ENCODE data around the gene RELCH.
"Not testable (repeated sequence)": the region's sequence is repeated elsewhere in the genome, so short reads cannot be mapped to it uniquely, and the experiment has no call there.

The RELCH gene

GRCh38 chr18:62165583-62165982, 21.5 kb upstream of the RELCH start:
- Histone ChIP-seq H3K4me1 (ENCODE audit: insufficient read depth, low read length) (no peaks in the 10 kb centered on the region), H3K36me3 (ENCODE audit: insufficient read depth, low read length) (no peaks in the 10 kb centered on the region), H3K4me3 (ENCODE audit: low read depth in 1 of 2, low read length in 2 of 2) (no peak overlapping the region), H3K27ac (ENCODE audit: low read depth, low read length) (no peak overlapping the region), H3K27me3 (ENCODE audit: control insufficient read depth in 1 of 2, insufficient read depth in 2 of 2, low read length in 2 of 2) (no peaks in the 10 kb centered on the region), H3K9me3 (ENCODE audit: low read length) (no peaks in the 10 kb centered on the region), H3K9ac (ENCODE audit: low read length) (no peak overlapping the region)

- H3K36me3 ChIP-seq (ENCODE audit: insufficient read depth, low read length); H3K9me3 ChIP-seq (ENCODE audit: low read length); H3K4me1 ChIP-seq (ENCODE audit: insufficient read depth, low read length); H3K4me3 ChIP-seq (ENCODE audit: low read depth in 1 of 2, low read length in 2 of 2); H3K27ac ChIP-seq (ENCODE audit: low read depth, low read length); H3K27me3 ChIP-seq (ENCODE audit: control insufficient read depth in 1 of 2, insufficient read depth in 2 of 2, low read length in 2 of 2); H3K9ac ChIP-seq (ENCODE audit: low read length): not testable (repeated sequence)
Measured at GRCh38 chr18:62166524-62166923, 20.5 kb upstream of the RELCH start.

GRCh38 chr18:62170857-62171256, 16.2 kb upstream of the RELCH start:
- Histone ChIP-seq H3K27me3 (ENCODE audit: control insufficient read depth in 1 of 2, insufficient read depth in 2 of 2, low read length in 2 of 2) (no peaks in the 10 kb centered on the region), H3K4me3 (ENCODE audit: low read depth in 1 of 2, low read length in 2 of 2) (no peak overlapping the region), H3K4me1 (ENCODE audit: insufficient read depth, low read length) (no peaks in the 10 kb centered on the region), H3K27ac (ENCODE audit: low read depth, low read length) (no peak overlapping the region), H3K9ac (ENCODE audit: low read length) (no peak overlapping the region), H3K9me3 (ENCODE audit: low read length) (no peaks in the 10 kb centered on the region), H3K36me3 (ENCODE audit: insufficient read depth, low read length) (no peaks in the 10 kb centered on the region)

- Histone ChIP-seq H3K36me3 (ENCODE audit: insufficient read depth, low read length) (no peaks in the 10 kb centered on the region), H3K27ac (ENCODE audit: low read depth, low read length) (no peak overlapping the region), H3K4me1 (ENCODE audit: insufficient read depth, low read length) (no peaks in the 10 kb centered on the region), H3K9ac (ENCODE audit: low read length) (no peak overlapping the region), H3K9me3 (ENCODE audit: low read length) (no peaks in the 10 kb centered on the region), H3K4me3 (ENCODE audit: low read depth in 1 of 2, low read length in 2 of 2) (no peak overlapping the region), H3K27me3 (ENCODE audit: control insufficient read depth in 1 of 2, insufficient read depth in 2 of 2, low read length in 2 of 2) (no peaks in the 10 kb centered on the region)
Measured at GRCh38 chr18:62172298-62172697, 14.8 kb upstream of the RELCH start.

GRCh38 chr18:62175521-62175920, 11.5 kb upstream of the RELCH start:
- H3K9ac ChIP-seq (ENCODE audit: low read length), result no peak overlapping the region

GRCh38 chr18:62177271-62177670, 9.8 kb upstream of the RELCH start:
- H3K27me3 ChIP-seq (ENCODE audit: control insufficient read depth in 1 of 2, insufficient read depth in 2 of 2, low read length in 2 of 2), result no peaks in the 10 kb centered on the region
- H3K4me3 ChIP-seq (ENCODE audit: low read depth in 1 of 2, low read length in 2 of 2), result no peak overlapping the region
- no peaks in the 10 kb centered on the region for H3K4me1 ChIP-seq (ENCODE audit: insufficient read depth, low read length)
- H3K36me3 ChIP-seq (ENCODE audit: insufficient read depth, low read length), result no peaks in the 10 kb centered on the region
- no peaks in the 10 kb centered on the region for H3K9me3 ChIP-seq (ENCODE audit: low read length)
- H3K27ac ChIP-seq (ENCODE audit: low read depth, low read length), result no peak overlapping the region
- H3K9ac ChIP-seq (ENCODE audit: low read length), result no peak overlapping the region

More at GRCh38 chr18:62175521-62175920, 11.5 kb upstream of the RELCH start:
- H3K27me3 ChIP-seq (ENCODE audit: control insufficient read depth in 1 of 2, insufficient read depth in 2 of 2, low read length in 2 of 2), result no peaks in the 10 kb centered on the region
- no peak overlapping the region for H3K27ac ChIP-seq (ENCODE audit: low read depth, low read length)
- H3K4me1 ChIP-seq (ENCODE audit: insufficient read depth, low read length), result no peaks in the 10 kb centered on the region
- H3K4me3 ChIP-seq (ENCODE audit: low read depth in 1 of 2, low read length in 2 of 2), result no peak overlapping the region
- no peaks in the 10 kb centered on the region for H3K36me3 ChIP-seq (ENCODE audit: insufficient read depth, low read length)
- no peaks in the 10 kb centered on the region for H3K9me3 ChIP-seq (ENCODE audit: low read length)

GRCh38 chr18:62179213-62179612, 7.8 kb upstream of the RELCH start:
- no peaks in the 10 kb centered on the region for H3K36me3 ChIP-seq (ENCODE audit: insufficient read depth, low read length)
- peaks cover 3% of the 10 kb centered on the region for H3K4me1 ChIP-seq (ENCODE audit: insufficient read depth, low read length)
- H3K27ac ChIP-seq (ENCODE audit: low read depth, low read length), result no peak overlapping the region
- no peaks in the 10 kb centered on the region for H3K27me3 ChIP-seq (ENCODE audit: control insufficient read depth in 1 of 2, insufficient read depth in 2 of 2, low read length in 2 of 2)
- no peak overlapping the region for H3K4me3 ChIP-seq (ENCODE audit: low read depth in 1 of 2, low read length in 2 of 2)
- H3K9me3 ChIP-seq (ENCODE audit: low read length), result no peaks in the 10 kb centered on the region
- no peak overlapping the region for H3K9ac ChIP-seq (ENCODE audit: low read length)

- Histone ChIP-seq H3K4me1 (ENCODE audit: insufficient read depth, low read length) (peaks cover 8% of the 10 kb centered on the region), H3K36me3 (ENCODE audit: insufficient read depth, low read length) (no peaks in the 10 kb centered on the region), H3K9me3 (ENCODE audit: low read length) (no peaks in the 10 kb centered on the region), H3K27ac (ENCODE audit: low read depth, low read length) (no peak overlapping the region), H3K9ac (ENCODE audit: low read length) (no peak overlapping the region), H3K4me3 (ENCODE audit: low read depth in 1 of 2, low read length in 2 of 2) (no peak overlapping the region), H3K27me3 (ENCODE audit: control insufficient read depth in 1 of 2, insufficient read depth in 2 of 2, low read length in 2 of 2) (no peaks in the 10 kb centered on the region)
Measured at GRCh38 chr18:62182220-62182619, 4.8 kb upstream of the RELCH start.

- Histone ChIP-seq H3K27me3 (ENCODE audit: control insufficient read depth in 1 of 2, insufficient read depth in 2 of 2, low read length in 2 of 2) (no peaks in the 10 kb centered on the region), H3K9me3 (ENCODE audit: low read length) (no peaks in the 10 kb centered on the region), H3K9ac (ENCODE audit: low read length) (no peak overlapping the region), H3K27ac (ENCODE audit: low read depth, low read length) (no peak overlapping the region), H3K36me3 (ENCODE audit: insufficient read depth, low read length) (no peaks in the 10 kb centered on the region), H3K4me1 (ENCODE audit: insufficient read depth, low read length) (peaks cover 17% of the 10 kb centered on the region), H3K4me3 (ENCODE audit: low read depth in 1 of 2, low read length in 2 of 2) (no peak overlapping the region)
Measured at GRCh38 chr18:62183578-62184195, 3.4 kb upstream of the RELCH start.

GRCh38 chr18:62186499-62186773, 619 bp upstream of the RELCH start:
- Histone ChIP-seq H3K27me3 (ENCODE audit: control insufficient read depth in 1 of 2, insufficient read depth in 2 of 2, low read length in 2 of 2) (no peaks in the 10 kb centered on the region), H3K27ac (ENCODE audit: low read depth, low read length) (peak overlapping the region; percentile 70), H3K4me1 (ENCODE audit: insufficient read depth, low read length) (peaks cover 27% of the 10 kb centered on the region), H3K4me3 (ENCODE audit: low read depth in 1 of 2, low read length in 2 of 2) (peak overlapping the region; percentile 97 to 98), H3K36me3 (ENCODE audit: insufficient read depth, low read length) (no peaks in the 10 kb centered on the region), H3K9ac (ENCODE audit: low read length) (peak overlapping the region; percentile 80), H3K9me3 (ENCODE audit: low read length) (no peaks in the 10 kb centered on the region)

GRCh38 chr18:62187543-62188510, 772 bp downstream of the RELCH start:
- no peaks in the 10 kb centered on the region for H3K9me3 ChIP-seq (ENCODE audit: low read length)
- peak overlapping the region; percentile 97 to 98 for H3K4me3 ChIP-seq (ENCODE audit: low read depth in 1 of 2, low read length in 2 of 2)
- H3K36me3 ChIP-seq (ENCODE audit: insufficient read depth, low read length), result no peaks in the 10 kb centered on the region
- no peaks in the 10 kb centered on the region for H3K27me3 ChIP-seq (ENCODE audit: control insufficient read depth in 1 of 2, insufficient read depth in 2 of 2, low read length in 2 of 2)
- H3K4me1 ChIP-seq (ENCODE audit: insufficient read depth, low read length), result peaks cover 27% of the 10 kb centered on the region
- H3K9ac ChIP-seq (ENCODE audit: low read length), result peak overlapping the region; percentile 53
- peak overlapping the region; percentile 79 for H3K27ac ChIP-seq (ENCODE audit: low read depth, low read length)

GRCh38 chr18:62189208-62189607, 2.2 kb downstream of the RELCH start:
- Histone ChIP-seq H3K9me3 (ENCODE audit: low read length) (no peaks in the 10 kb centered on the region), H3K27me3 (ENCODE audit: control insufficient read depth in 1 of 2, insufficient read depth in 2 of 2, low read length in 2 of 2) (no peaks in the 10 kb centered on the region), H3K9ac (ENCODE audit: low read length) (peak overlapping the region; percentile 53), H3K4me1 (ENCODE audit: insufficient read depth, low read length) (peaks cover 23% of the 10 kb centered on the region), H3K4me3 (ENCODE audit: low read depth in 1 of 2, low read length in 2 of 2) (no peak overlapping the region), H3K27ac (ENCODE audit: low read depth, low read length) (no peak overlapping the region), H3K36me3 (ENCODE audit: insufficient read depth, low read length) (no peaks in the 10 kb centered on the region)
